Measurements from ENCODE around the gene LSAMP.

The LSAMP gene

DNA sequence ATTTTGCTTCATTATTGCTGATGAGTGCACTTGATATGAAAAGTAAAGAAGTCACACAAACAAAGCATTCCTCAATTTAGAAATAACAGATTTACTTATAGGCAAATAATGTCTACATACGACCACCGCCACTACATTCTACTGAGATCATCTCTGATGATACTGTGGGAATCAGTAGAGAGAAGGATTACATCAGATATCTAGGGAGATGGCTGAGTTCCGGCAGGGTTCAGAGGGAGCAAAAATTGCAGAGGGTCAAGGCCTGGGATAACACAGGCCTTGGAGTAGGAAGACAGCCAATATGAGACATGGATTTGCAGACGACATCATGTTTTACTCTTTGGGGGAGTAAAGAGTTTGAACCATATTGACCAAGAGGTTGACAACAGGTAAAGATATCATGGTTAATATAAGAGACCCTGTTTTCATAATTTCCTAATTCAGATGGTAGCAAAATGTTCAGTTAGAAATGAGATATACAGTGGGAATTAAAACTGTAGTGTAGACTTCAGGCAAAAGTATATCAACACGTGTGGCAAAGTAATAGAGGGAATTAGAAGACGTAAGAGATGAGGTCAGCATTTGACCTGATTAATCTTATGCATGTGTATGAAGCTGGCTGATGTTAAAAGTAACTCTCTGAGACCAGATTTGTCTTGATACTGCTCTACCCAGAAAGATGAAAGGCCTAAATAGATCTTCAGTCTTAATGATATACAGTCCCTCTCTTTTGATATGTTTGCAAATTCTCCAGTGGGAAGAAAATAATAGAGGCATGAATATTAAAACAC is 15.6 kb downstream of the LSAMP start:
- no peak for DNase-seq

DNA sequence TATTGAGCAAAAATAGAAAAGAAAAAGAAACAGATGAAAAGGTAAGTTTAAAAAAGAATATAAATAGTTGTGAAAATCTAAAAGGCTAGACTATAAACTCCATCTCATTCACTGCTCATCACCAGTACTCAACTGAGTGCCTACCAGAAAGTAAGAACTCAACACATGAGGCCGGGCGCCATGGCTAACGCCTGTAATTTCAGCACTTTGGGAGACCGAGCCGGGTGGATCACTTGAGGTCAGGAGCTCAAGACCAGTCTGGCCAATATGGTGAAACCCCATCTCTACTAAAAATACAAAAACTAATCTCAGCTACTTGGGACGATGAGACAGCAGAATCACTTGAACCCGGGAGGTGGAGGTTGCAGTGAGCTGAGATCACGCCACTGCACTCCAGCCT is 19.3 kb downstream of the LSAMP start:
- DNase-seq = no peak

DNA sequence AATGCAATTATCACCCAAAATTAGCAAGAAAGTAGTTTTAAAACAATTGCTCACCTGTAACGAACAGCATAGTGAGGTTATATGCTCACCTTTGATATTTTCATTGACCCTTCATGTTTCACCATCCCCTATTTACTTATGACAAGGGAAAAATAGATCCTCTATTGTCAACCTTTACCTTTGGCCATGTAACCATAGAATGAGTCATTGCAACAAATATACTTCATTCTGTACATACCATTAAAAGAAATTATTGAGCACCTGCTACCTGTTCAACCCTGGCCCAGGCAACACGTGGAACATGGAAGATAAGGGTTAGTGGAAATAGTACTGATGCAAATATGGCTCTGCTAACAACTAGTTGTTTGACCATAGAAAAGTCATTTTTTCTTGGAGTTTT is 20.2 kb downstream of the LSAMP start:
- no peak for DNase-seq

DNA sequence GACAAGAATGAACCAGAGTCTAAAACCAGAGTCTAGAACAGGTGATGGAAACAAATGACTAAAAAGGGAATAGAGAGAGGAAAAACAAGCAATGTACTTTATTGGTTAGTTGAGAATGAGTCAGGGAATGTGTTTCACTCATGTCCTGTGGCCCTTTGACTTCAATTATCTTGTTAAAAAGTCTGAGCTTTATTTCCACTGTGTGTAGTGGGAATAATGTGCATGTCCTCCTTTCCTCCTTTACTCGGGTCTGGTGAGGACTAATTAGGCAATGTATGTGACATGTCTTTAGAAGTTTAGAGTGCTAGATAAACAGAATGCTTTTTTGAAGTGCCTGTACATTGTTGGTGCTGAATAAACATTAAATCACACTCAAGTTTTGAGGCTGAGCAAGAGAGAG is 21.3 kb downstream of the LSAMP start:
- no peak for DNase-seq

DNA sequence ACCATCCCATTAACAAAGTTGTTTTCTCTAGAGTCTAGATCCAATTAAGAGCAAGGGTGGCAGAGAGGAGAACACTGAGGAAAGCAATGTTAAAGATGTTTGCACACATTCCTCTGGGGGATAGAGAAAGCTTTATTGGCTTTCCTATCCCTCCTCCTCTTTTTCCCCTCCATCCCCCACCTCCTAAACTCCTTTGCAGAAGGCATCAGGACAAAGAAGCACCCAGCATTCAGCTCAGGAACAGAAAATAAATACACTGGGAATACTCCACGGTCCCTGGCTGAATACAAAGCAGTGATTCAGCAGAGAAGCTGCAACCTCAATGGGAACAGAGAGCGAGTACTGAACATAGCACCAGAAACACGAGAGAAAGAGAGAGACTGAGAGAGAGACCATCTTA is 21.9 kb downstream of the LSAMP start:
- DNase-seq = no peak

DNA sequence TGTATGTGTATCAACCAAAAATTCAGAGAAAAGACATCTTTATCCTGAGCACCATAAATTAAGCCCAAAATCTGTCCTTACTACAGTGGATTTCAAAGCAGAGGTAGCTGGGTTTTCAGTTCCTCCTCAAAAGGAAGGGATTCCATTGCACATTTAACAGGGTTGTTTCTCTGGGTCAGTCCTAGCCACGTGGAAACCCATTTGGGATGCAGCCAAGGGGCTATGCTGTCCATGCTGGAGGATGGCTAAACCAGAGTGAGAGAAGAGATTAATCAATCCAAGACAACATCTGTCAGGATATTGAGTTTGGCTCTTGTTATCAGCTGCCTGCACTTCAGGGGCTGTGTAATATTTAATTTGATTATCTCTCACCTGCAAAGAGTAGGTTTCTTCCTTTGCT is 28.1 kb downstream of the LSAMP start:
- DNase-seq = no peak

DNA sequence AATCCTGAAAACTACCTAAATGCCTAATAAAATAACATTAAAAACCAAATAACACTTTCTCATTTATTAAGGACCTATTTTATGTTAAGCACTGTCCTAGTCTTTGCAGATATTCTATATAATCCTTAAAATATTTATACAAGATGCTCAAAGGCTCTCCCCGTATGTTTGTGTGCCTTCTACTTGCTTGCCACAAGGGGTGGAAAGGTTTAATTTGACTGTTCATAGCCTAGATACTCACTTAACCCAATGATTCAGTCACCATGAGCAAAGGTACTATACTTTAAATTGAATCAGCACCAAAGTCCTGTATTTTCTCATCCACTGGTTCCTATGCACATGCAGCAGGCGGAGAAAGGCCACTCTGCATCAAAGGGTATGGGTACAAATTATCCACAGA is 32.0 kb downstream of the LSAMP start:
- no peak for DNase-seq

DNA sequence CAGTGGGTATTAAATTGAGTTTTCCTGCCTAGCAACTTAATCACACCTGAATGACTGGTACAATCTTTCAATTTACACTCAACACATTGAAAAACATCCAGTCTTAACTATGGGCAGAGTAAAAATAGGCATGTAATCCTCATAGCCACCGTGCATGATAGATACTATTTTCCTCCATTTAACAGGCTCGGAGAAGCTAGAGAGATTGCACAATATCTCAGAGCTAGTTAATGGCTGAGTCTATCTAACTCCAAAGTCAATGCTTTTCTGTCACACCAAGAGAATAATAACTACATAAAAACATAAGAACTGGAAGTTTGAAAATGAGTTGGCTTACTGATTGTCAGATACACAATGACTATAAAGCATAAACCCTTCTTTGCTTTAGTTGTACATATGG is 36.8 kb downstream of the LSAMP start:
- DNase-seq = no peak

DNA sequence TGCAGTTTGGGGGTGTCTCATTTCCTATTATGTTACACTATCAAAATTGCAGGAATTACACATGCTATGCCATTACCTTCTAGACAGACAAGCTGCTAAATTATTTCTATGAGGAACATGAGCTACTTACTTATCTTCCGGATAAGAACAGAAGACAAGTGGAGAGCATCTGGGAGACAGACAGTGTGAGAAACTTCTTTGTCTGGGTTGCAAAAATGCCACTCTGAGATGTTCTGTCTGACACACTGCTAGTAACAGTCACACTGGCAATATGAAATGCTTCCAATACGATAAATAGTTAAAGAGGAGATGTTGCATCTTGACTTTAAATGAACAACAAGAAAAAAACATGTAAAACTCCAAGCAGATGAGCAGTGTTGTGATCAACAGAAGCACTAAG is 40.1 kb downstream of the LSAMP start:
- no peak for DNase-seq

DNA sequence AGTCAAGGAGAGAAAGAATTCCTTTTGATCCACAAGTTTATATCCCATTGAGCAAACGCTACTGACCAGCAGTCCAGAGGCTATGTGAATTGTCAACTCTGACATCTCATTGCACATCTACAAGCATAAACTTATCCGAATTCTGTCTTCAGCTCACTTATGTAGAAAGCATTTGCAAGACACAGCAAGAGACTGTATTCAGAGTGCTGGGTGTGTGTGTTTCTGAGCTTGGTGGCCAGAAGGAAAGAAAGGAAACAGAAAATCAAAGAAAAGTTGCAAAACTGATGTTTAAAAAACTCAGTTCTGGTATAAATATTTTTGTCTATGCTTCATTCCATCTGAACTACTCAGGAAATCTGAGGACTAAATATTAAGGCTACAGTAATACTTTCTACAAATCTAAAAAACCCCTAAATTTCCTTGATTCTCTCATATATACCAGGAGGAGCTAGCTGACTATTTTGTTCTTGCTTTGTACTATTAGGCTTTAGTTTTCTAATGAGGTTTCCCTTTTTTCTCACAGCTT is 45.5 kb downstream of the LSAMP start:
- DNase-seq = no peak

DNA sequence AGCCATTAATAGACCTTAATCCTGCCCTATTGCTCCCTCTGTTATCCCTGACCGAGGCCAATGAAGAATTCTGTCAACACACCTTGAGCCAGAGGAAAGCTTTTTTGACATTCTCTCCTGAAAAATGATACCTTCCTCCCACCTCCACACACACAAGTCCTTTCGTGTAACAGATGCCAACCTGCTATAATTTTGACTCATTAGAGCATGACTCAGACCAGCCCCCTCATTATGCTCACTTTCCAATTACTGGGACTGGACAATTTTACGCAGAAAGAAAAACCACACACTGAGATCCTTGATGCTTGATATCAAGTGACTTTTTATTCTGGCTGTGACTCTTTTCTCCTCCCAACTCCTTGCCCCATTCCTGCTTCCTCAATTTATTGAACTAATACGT is 50.9 kb downstream of the LSAMP start:
- DNase-seq = no peak

DNA sequence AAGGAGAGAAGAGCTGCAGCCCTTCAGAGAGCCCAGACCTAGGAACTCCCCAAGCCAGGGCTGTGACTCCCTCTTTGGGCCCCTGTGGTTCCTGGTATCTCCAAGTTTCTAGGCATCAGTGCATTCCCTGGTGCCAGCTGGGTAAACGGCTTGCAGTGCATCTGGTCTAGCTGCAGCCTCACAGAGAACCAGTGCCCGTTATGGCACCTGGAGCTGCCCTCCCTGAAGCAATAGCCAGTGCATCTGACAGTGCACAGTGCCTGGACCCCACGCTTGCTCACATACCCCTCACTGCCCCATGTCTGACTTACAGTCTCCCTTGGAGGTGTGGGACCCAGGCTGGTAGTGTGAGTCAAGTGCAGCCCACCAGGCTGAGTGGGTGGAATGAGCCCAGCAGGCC is 52.1 kb downstream of the LSAMP start:
- no peak for DNase-seq

DNA sequence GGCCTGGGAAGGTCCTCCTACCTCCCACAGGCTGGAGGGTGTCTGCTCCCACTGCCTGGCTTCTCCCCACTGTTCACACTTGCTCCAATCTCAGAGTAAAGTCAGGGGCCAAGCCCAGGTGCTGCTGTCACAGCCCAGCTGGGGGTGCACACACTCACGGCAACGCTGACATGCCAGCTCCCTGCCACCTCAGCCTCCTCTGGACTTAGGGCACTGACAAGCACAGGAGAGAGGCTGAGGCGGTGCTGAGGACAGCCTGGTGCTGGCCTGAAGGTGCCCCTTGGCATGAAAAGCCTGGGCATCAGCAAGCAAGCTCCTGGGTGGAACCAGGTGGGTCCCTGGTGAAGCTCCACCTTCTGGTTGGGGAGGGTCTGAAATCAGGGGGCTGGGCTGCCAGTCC is 53.0 kb downstream of the LSAMP start:
- DNase-seq = no peak

DNA sequence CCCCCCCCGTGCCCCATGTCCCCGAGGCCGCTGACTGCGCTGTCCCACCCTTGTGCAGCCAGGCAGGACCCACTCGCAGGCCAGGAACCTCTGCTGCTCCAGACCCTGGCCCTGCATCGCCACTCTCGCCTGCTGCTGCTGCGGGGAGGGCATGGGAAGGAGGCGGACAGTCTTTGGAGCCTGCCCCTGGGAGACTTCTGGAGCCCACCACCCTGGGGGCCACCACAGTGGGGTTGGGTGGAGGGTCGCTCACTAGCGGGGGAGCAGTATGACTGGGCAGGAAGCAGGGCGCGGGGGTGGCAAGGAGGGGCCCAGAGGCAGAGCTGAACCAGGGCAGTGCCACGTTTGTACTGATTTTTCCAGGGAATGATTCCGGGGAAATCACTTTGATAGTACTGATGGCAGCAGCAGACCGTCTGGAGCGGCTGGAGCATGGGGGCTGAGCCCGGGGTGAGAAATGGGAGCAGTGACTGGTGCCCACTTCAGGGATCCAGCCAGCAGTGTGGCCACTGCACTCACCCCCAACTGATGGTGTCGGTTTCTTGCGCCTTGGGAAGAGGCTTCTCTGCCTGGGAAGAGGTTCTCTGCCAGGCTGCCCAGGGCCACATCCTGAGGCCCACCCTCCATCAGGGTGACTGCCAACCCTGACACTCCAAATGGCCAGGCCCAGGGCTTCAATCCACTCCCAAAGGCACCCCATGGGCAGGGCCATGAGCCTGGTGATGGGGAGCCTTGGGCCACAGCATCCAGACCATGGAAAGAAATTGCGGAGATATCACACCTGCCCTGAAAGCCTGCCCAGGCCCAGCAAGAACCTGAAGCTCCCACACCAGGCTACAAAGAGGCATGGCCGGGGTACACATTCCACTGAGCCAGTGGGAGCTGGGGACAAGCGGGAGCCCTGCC is 53.7 kb downstream of the LSAMP start:
- DNase-seq = no peak

DNA sequence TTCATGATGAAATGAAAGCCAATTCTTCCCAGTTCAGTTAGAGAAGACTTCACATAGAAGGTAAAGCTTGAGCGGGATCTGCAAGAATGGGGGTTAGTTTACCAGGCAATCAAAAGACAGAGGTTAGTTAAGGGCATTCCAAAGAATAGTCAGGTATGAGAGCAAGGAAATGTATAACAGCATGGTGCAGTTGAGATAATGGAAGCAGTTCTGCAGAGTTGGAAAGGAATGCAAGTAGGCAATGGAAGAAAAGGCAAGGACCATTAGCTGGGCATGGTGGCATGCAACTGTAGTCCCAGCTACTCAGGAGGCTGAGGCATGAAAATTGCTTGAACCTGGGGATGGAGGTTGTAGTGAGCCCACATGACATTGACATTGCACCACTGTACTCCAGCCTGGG is 55.0 kb downstream of the LSAMP start:
- no peak for DNase-seq

DNA sequence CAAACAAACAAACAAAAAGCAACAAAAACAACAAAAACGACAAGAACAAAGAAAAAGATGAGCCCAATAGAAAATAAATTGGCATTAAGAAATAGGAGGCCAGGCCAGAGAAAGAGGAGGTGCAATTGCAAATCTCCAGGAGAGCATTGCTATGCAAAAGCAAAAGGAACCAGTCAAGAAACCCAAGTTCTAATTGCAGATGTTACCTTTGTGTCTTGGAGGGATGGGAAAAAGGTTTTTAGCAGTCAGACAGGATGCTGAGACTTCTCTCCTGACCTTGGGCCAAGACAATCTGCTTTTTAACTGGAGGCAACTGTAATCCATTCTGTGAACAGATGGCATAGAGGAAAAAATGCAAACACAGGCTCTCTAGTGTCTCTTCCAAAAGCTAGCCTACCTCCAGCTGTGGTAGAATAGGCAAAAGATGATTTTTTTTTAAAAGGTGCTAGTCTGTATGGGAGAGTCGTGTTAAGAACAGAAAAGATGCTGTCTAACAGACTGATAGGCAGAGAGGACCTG is 56.4 kb downstream of the LSAMP start:
- DNase-seq = no peak

DNA sequence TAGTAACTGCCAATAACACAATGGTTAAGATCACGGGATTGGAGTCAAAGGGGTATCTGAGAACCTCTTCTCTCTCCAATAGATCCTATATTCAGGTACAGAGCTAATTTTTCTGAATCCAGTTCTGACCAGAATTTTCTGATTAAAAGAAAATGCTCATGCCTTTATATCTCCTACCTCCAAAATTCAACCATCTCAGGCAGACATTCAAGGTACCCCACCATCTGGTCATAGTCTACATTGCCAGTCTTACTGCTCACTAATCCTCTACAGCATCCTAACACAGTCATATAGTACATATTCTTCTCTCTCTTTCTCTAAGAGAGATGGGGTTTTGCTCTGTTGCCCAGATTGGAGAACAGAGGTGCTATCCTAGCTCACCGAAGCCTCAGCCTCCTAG is 59.1 kb downstream of the LSAMP start:
- DNase-seq = no peak

DNA sequence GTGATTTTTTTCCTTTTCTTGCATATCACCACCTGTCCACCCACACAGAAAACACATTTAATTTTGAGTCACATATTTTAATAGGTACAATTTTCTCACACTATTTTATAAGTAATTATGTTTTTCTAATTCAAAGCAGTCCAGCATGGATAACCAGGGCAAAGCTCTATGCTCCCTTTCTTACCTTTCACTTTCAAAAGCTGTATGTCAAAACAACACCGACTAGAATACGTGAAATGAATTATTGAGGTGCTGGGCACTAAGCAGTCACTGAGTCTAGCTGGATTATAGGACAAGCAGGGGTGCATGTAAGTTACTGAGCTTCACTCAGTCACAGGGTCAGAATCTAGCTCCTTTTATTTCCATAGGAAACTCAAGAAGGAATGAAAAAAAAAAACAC is 60.6 kb downstream of the LSAMP start:
- DNase-seq = no peak

DNA sequence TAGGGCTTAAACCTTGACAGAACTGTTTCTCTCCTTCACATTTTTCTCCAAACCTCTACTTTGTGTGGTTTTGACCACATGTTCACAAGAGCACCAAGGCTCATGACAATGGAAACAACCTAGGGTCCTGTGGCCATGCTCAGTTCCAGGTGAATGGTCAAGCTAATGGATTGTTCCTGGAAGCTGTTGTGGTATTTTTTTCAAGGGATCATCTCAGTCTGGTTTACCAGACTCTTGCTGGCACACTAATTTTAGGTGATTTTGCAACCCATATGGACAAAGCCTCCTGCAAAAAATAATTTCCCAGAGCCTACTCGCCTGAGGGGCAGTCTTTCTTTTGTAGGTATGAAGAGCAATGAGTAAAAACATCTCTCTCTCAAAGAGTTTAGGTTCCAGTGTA is 67.2 kb downstream of the LSAMP start:
- DNase-seq = no peak

DNA sequence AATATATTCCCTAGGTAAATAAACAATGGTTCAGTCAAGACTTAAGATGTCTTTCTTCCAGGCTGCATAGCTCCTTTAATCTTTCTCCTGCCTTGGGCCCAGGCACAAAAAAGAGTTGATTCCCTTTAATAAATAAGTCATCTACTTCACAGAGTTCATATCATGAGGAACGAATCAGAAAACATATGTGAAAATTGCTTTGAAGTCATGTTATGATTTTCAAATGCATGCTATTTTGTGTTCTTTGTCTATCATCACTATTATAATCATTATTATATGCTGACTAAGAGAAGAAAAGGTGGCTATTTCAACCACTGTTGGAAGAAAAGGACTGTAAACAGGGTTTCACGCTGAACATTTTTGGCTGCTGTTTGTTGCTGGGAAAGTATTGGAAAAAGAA is 70.4 kb downstream of the LSAMP start:
- DNase-seq = no peak

DNA sequence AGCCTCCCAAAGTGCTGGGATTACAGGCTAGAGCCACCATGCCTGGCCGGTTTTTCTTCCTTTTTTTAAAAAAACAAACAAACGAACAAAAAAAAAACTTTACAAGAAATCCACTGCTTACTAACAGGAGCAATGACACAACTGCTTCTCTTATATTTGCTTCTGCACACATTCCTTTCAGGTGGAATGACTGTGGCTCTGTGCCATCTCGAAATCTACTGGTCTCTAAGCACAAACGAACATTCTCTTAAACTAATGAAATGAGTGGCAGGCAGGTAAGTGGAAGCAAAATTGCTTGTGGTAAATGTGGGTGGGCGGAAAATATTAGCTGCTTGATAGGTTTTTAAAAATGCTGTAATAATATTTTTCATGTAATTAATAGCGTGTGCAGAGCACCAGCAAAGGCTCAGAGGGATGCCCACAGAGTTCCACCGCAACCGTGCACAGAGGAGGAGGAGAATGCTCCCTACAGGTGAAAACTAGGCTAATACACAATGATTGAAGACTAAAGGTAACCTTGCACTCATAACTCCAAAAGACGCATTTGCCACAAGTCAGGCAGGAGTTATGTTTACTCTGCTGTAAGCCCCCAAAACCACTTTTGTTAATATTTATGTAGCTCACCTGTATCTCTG is 77.4 kb downstream of the LSAMP start:
- no peak for DNase-seq

DNA sequence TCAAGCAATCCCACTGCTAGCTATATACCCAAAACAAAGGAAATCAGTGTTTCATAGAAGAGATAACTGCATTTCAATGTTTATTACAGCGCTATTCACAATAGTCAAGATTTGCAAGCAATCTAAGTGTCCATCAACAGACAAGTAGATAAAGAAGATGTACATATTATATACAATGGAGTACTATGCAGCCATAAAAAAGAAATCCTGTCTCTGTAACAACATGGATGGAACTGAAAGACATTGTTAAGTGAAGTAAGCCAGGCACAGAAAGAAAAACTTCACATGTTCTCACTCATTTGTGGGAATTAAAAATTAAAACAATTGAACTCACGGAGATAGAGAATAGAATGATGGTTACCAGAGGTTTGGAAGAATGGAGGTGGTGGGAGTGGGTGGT is 89.2 kb downstream of the LSAMP start:
- DNase-seq = no peak

DNA sequence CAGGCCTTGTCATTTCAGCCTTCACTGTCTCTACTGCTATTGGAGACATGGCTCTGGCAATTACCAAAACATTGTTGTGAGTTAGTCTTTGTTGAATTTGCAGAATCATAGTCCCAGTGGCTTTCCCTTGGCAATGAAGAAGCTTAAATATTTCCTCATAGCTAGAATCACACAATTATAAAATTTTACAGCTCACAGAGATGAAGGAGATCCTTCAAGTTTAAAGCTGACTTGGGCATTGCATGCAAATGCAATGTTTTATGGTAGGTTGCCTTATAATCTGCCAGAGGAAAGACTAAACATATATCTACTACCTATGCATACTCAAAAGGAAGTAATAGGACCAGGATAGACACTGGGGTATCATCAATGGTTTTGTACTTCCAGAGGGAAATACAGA is 90.9 kb downstream of the LSAMP start:
- no peak for DNase-seq

All from CD4-positive, alpha-beta T cell treated with Interleukin-10 for 1 hour (primary cell).